GM19463 (cell line): ENCODE data around the gene BTG1.

ENCODE experiments used
- ATAC-seq: cut with Tn5 transposase; IDR thresholded peaks from one replicate; pipeline ENCODE4 v1.9.1; 2021; ENCODE audit warnings: mild to moderate bottlenecking, moderate library complexity; ENCODE audit not compliant: unreplicated experiment

The BTG1 gene

GRCh38 chr12:92145731-92146496, at the start of gene BTG1:
TSS of gene BTG1 (minus strand) at chr12:92145846. CDS start at chr12:92145535, 311 bp downstream.
- ATAC-seq = peak; percentile 67

- ATAC-seq = no peak
Observed at GRCh38 chr12:92194561-92194960, 48.9 kb upstream of the BTG1 start.

GRCh38 chr12:92193846-92194245, 48.2 kb upstream of the BTG1 start:
- ATAC-seq = no peak

- ATAC-seq = no peak
Observed at GRCh38 chr12:92193063-92193462, 47.4 kb upstream of the BTG1 start.

- ATAC-seq = no peak
Observed at GRCh38 chr12:92192360-92192759, 46.7 kb upstream of the BTG1 start.

GRCh38 chr12:92191061-92191460, 45.4 kb upstream of the BTG1 start:
- ATAC-seq = no peak

GRCh38 chr12:92188517-92189188, 43.0 kb upstream of the BTG1 start:
- ATAC-seq = no peak

- ATAC-seq = no peak
Observed at GRCh38 chr12:92186038-92186470, 40.4 kb upstream of the BTG1 start.

- peak; percentile 63 for ATAC-seq
Observed at GRCh38 chr12:92185052-92185451, 39.4 kb upstream of the BTG1 start.

GRCh38 chr12:92183575-92183974, 37.9 kb upstream of the BTG1 start:
- ATAC-seq = no peak

- ATAC-seq = no peak
Observed at GRCh38 chr12:92178340-92178739, 32.7 kb upstream of the BTG1 start.

GRCh38 chr12:92176646-92177045, 31.0 kb upstream of the BTG1 start:
- no peak for ATAC-seq

- no peak for ATAC-seq
Observed at GRCh38 chr12:92175961-92176360, 30.3 kb upstream of the BTG1 start.

- no peak for ATAC-seq
Observed at GRCh38 chr12:92170050-92170449, 24.4 kb upstream of the BTG1 start.

GRCh38 chr12:92167075-92167474, 21.4 kb upstream of the BTG1 start:
- ATAC-seq = no peak

GRCh38 chr12:92164712-92165111, 19.1 kb upstream of the BTG1 start:
- no peak for ATAC-seq

GRCh38 chr12:92162079-92162478, 16.4 kb upstream of the BTG1 start:
- ATAC-seq = no peak

- no peak for ATAC-seq
Observed at GRCh38 chr12:92158796-92159439, 13.3 kb upstream of the BTG1 start.

GRCh38 chr12:92156704-92157395, 11.2 kb upstream of the BTG1 start:
- no peak for ATAC-seq

- no peak for ATAC-seq
Observed at GRCh38 chr12:92156139-92156538, 10.5 kb upstream of the BTG1 start.

GRCh38 chr12:92155733-92156132, 10.1 kb upstream of the BTG1 start:
- ATAC-seq = no peak
